Measurements from ENCODE around the gene AHRR. TPM values are rescaled to one million over a fixed set of nuclear protein-coding genes. Genes with fewer than 3 reads are reported as not detected.

AHRR gene
- total and polyA plus RNA-seq, 2 of the 4 experiments (the other 2 are of a cell fraction), result 15.6 to 37.1 TPM

- dilution Hi-C loops (cut with HindIII; ENCODE audit: low sequenced_read_pairs, unreplicated experiment), result no loop called here
- H3K4me2 ChIP-seq (ENCODE audit: low read depth, low read length), result no peak overlapping the region
- H4K5ac ChIP-seq (ENCODE audit: low read depth, low read length), result no peak overlapping the region
Observed at GRCh38 chr5:415928-416635, 94.6 kb downstream of the AHRR start.

More at GRCh38 chr5:415928-416635, 94.6 kb downstream of the AHRR start:
- Histone ChIP-seq H3K9me1 (ENCODE audit: insufficient read depth, low read length) (peaks cover 17% of the 10 kb centered on the region), H3K9ac (ENCODE audit: low read depth, low read length) (no peak overlapping the region), H3K18ac (ENCODE audit: low read depth, low read length) (no peak overlapping the region), H3K4me3 (ENCODE audit: insufficient read depth, low read depth, low read length) (no peak overlapping the region), H4K20me1 (ENCODE audit: insufficient read depth, low read length) (no peaks in the 10 kb centered on the region; the same call in 1 of the 2 replicates), H3K79me1 (ENCODE audit: low read depth in 1 of 2, low read length in 2 of 2) (peaks cover 17 to 74% of the 10 kb centered on the region in 2 experiments; a peak in 3 of 4 replicates), H3K27ac (ENCODE audit: insufficient read depth, low read length) (no peak overlapping the region), H2BK15ac (ENCODE audit: low read depth, low read length) (no peak overlapping the region), H2BK120ac (ENCODE audit: low read depth, low read length) (peak overlapping the region; percentile 3; the same call in 1 of the 2 replicates), H3K27me3 (ENCODE audit: control insufficient read depth, insufficient read depth, low read length) (no peaks in the 10 kb centered on the region), H2BK5ac (ENCODE audit: low read depth, low read length, poor library complexity, severe bottlenecking) (no peak overlapping the region), H2BK20ac (ENCODE audit: low read depth, low read length) (no peak overlapping the region), H3K4me1 (ENCODE audit: control insufficient read depth, insufficient read depth, low read length) (peaks cover 17% of the 10 kb centered on the region), H4K8ac (ENCODE audit: low read depth in 2 of 2, low read length in 2 of 2) (peak overlapping the region in 1 of 2 experiments; percentile 3; a peak in 1 of 4 replicates), H2AK5ac (ENCODE audit: low read depth, low read length) (peak overlapping the region; percentile 58), H4K91ac (ENCODE audit: insufficient read depth, low read depth, low read length) (no peak overlapping the region; the same call in 1 of the 2 replicates), H3K4ac (ENCODE audit: low read depth, low read length) (peak overlapping the region; percentile 15; the same call in 1 of the 2 replicates), H3K9me3 (ENCODE audit: control insufficient read depth, insufficient read depth, low read length) (no peaks in the 10 kb centered on the region), H2AK9ac (replicated peaks; ENCODE audit: low read depth, low read length, poor library complexity) (no peak overlapping the region), H3K56ac (ENCODE audit: extremely low read depth, insufficient read depth, low read length) (no peak overlapping the region), H3K14ac (replicated peaks; ENCODE audit: low read depth, low read length) (no peak overlapping the region), H3K36me3 (ENCODE audit: control insufficient read depth, insufficient read depth, low read length) (peaks cover 40% of the 10 kb centered on the region), H3K23ac (ENCODE audit: low read depth, low read length) (no peak overlapping the region), H2AFZ (replicated peaks; ENCODE audit: low read length, poor library complexity) (peak overlapping the region; percentile 10)
- ATAC-seq (ENCODE audit: low read depth) (no peak), DNase-seq (no peak)
- no TSS peak for BruUV-seq (replicated peaks)
- ChIA-PET POLR2A (ENCODE audit: unreplicated experiment) (no interaction called here), CTCF (no interaction called here)
- in situ Hi-C loops (cut with MboI; ENCODE audit: low sequenced_read_pairs) (no loop called here), intact Hi-C loops (cut with micrococcal nuclease) (no loop called here)
- WGBS, 2 experiments (ENCODE audit: extremely low coverage in 2 of 2, insufficient read length in 1 of 2), result 97% methylated on average over 14 of the region's 24 CpGs; no CpG with 5 or more reads in 1 of the 2 experiments
- TF ChIP-seq RAD21 (IDR thresholded peaks at IDR 0.05; ENCODE audit: low read length) (no peak), CHD1 (IDR thresholded peaks at IDR 0.05; ENCODE audit: low read depth, low read length) (no peak), BHLHE40 (IDR thresholded peaks at IDR 0.05; ENCODE audit: low read depth, low read length) (no peak), CTCF (conservative IDR thresholded peaks at IDR 0.05; ENCODE audit: low read depth, low read length) (no peak), CEBPB (IDR thresholded peaks at IDR 0.05; ENCODE audit: low read depth, low read length) (no peak), RFX5 (IDR thresholded peaks at IDR 0.05; ENCODE audit: low read depth, low read length) (no peak), ELK1 (IDR thresholded peaks at IDR 0.05; ENCODE audit: borderline replicate concordance, low read depth, low read length) (no peak), NFE2L2 (IDR thresholded peaks at IDR 0.05; ENCODE audit: low read depth, low read length) (no peak), MAZ (IDR thresholded peaks at IDR 0.05; ENCODE audit: borderline replicate concordance, low read depth, low read length) (no peak)
